Urinary bladder (tissue), 4 donors: ENCODE data around the gene TSNAXIP1. TPM values are rescaled to one million over a fixed set of nuclear protein-coding genes. Genes with fewer than 3 reads are reported as not detected.

Source experiments
- DNase-seq: peaks from one replicate; pipeline ENCODE4 v3.0.0-alpha.2; 2015; ENCODE audit errors: extremely low spot score
- H3K27ac ChIP-seq: one replicate; pipeline ENCODE4 v1.5.1; 2013; ENCODE audit warnings: low read depth, mild to moderate bottlenecking, moderate library complexity
- H3K36me3 ChIP-seq: one replicate; pipeline ENCODE4 v1.6.1; 2013; ENCODE audit warnings: mild to moderate bottlenecking, moderate library complexity; ENCODE audit not compliant: insufficient read depth
- H3K4me1 ChIP-seq: one replicate; pipeline ENCODE4 v1.6.1; 2013; ENCODE audit warnings: mild to moderate bottlenecking, moderate library complexity; ENCODE audit not compliant: insufficient read depth
- H3K4me3 ChIP-seq: one replicate; pipeline ENCODE4 v1.5.1; 2013; ENCODE audit warnings: low read depth, low read length
- WGBS: extraction: QIAGEN DNeasy Blood & Tissue Kit; methylation state at CpG from one replicate; pipeline ENCODE4 v1.1.7; 2013; 5-methylcytosine and 5-hydroxymethylcytosine counted together
- polyA plus RNA-seq: library from polyadenylated mRNA; stranded (reverse); fragments of 200-250 nt; gene quantifications from one replicate; pipeline ENCODE4 v1.2.3, GENCODE V29; 2013
- total RNA-seq: library from RNA; depleted of rRNA; stranded (reverse); fragments of >200 nt; gene quantifications from one replicate; pipeline ENCODE4 v1.2.3, GENCODE V29; 2014
- donor health status: healthy with polysubstance abuse.
- donor health status: healthy.

The TSNAXIP1 gene
- total and polyA plus RNA-seq, 2 donors: 1.2 to 2.0 TPM

GRCh38 chr16:67801241-67801640 is 5.4 kb upstream of the TSNAXIP1 start:
- H3K36me3 ChIP-seq: no peaks in the 10 kb centered on the region
- no peak overlapping the region for H3K27ac ChIP-seq
- 93% methylated on average over 1 of the region's 1 CpG for WGBS
- DNase-seq: no peak
- no peak overlapping the region for H3K4me3 ChIP-seq
- no peaks in the 10 kb centered on the region for H3K4me1 ChIP-seq

DNA sequence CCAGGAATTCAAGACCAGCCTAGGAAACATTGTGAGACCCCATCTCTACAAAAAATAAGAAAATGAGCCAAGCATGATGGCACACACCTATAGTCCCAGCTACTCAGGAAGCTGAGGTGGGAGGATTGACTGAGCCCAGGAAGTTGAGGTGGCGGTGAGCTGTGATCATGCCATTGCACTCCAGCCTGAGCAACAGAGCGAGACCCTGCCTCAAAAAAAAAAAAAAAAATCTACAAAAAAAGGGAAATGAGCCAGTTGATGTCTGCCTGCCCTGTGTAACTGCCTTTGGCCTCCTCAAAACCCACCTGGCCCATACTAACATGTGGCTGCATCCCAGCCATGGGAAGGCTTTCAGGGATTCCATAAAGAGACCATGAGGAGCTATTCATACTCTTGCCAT is 4.8 kb upstream of the TSNAXIP1 start:
- H3K36me3 ChIP-seq: no peaks in the 10 kb centered on the region
- H3K4me1 ChIP-seq: no peaks in the 10 kb centered on the region
- no peak for DNase-seq
- WGBS: 96% methylated on average over 2 of the region's 2 CpGs
- no peak overlapping the region for H3K4me3 ChIP-seq
- no peak overlapping the region for H3K27ac ChIP-seq

DNA sequence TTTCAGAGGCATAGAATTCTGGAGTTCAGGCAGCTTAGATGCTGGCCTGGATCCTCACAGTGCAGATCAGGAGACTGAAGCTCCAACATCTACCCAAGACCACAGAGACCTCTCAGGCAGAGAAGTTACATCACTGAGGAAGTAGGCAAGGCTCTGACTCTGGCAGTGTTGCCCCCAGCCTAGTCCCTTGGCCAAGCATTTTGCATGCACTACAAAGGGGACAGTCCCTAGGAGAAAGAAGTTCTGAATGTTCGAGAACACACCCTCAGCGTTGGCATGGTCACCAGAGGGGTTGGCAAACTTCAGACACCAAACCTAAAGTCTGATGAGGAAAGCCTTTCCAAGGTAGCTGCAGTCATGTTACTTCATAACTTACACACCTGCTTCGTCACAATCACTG is 2.8 kb upstream of the TSNAXIP1 start:
- 90% methylated on average over 3 of the region's 3 CpGs for WGBS
- H3K4me3 ChIP-seq: no peak overlapping the region
- DNase-seq: no peak
- H3K27ac ChIP-seq: no peak overlapping the region
- H3K36me3 ChIP-seq: no peaks in the 10 kb centered on the region
- no peaks in the 10 kb centered on the region for H3K4me1 ChIP-seq

GRCh38 chr16:67804853-67805542 is 1.7 kb upstream of the TSNAXIP1 start:
- H3K4me1 ChIP-seq: no peaks in the 10 kb centered on the region
- 81% methylated on average over 4 of the region's 4 CpGs for WGBS
- H3K27ac ChIP-seq: no peak overlapping the region

GRCh38 chr16:67805718-67806427 is 816 bp upstream of the TSNAXIP1 start:
- peak overlapping the region; percentile 70 for H3K27ac ChIP-seq
- whole genome bisulfite sequencing: under 1% methylated on average over 26 of the region's 26 CpGs
- H3K4me1 ChIP-seq: no peaks in the 10 kb centered on the region
- no peaks in the 10 kb centered on the region for H3K36me3 ChIP-seq
- no peak for DNase-seq
- H3K4me3 ChIP-seq: peak overlapping the region; percentile 91

More at GRCh38 chr16:67804853-67805542, 1.7 kb upstream of the TSNAXIP1 start:
- H3K36me3 ChIP-seq: no peaks in the 10 kb centered on the region
- peak overlapping the region; percentile 91 for H3K4me3 ChIP-seq
- DNase-seq: no peak

DNA sequence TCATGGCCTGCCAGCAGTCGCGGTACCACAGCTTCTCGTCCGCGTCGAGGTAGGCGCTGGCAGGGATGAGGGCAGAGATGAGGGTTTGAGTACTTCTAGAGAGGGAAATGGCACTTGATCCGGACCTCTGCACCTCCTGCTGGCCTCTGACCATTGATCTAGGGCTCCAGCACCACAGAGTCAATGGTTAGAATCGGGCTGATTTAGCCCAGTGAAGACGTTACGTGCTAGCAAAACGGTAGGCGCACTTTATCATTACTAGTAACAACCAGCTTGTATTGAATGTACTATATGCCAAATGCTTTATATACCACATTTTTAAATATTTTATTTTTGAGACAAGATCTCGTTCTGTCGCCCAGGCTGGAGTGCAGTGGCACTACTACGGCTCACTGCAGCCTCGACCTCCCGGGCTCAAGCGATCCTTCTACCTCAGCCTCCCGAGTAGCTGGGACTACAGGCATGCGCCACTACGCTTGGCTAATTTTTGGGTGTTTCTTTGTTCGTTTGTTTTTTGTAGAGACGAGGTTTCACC is 526 bp downstream of the TSNAXIP1 start:
- H3K4me1 ChIP-seq: no peaks in the 10 kb centered on the region
- peak overlapping the region; percentile 55 for H3K4me3 ChIP-seq
- H3K27ac ChIP-seq: no peak overlapping the region
- 28% methylated on average over 24 of the region's 24 CpGs for WGBS
- H3K36me3 ChIP-seq: no peaks in the 10 kb centered on the region
- peak; percentile 5 for DNase-seq

- Histone ChIP-seq H3K36me3 (no peaks in the 10 kb centered on the region), H3K4me1 (no peaks in the 10 kb centered on the region), H3K27ac (no peak overlapping the region), H3K4me3 (no peak overlapping the region)
- DNase-seq: no peak
- 96% methylated on average over 1 of the region's 1 CpG for WGBS
These were observed 5.2 kb downstream of the TSNAXIP1 start for GRCh38 chr16:67811899-67812298.

DNA sequence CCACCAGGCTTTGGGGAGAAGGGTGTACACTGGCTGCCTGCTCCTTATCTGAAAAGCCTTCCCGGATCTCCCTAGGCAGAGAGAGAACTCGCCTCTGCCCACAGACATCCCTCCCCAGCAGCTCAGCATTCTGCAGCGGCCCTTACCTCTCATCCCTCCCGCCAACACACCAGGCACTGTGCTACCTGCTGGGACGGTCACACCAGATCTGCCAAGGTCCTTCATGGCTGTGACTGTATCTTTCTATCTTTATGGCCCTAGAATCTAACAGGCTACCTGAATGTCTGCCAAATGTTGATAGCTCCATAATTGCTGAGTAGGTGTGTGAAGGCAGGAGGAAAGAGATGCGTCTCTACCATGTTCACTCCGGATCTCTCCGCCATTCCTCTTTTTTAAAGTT is 7.9 kb downstream of the TSNAXIP1 start:
- 85% methylated on average over 8 of the region's 8 CpGs for WGBS
- Histone ChIP-seq H3K4me3 (no peak overlapping the region), H3K4me1 (no peaks in the 10 kb centered on the region), H3K27ac (no peak overlapping the region), H3K36me3 (no peaks in the 10 kb centered on the region)
- DNase-seq: no peak

DNA sequence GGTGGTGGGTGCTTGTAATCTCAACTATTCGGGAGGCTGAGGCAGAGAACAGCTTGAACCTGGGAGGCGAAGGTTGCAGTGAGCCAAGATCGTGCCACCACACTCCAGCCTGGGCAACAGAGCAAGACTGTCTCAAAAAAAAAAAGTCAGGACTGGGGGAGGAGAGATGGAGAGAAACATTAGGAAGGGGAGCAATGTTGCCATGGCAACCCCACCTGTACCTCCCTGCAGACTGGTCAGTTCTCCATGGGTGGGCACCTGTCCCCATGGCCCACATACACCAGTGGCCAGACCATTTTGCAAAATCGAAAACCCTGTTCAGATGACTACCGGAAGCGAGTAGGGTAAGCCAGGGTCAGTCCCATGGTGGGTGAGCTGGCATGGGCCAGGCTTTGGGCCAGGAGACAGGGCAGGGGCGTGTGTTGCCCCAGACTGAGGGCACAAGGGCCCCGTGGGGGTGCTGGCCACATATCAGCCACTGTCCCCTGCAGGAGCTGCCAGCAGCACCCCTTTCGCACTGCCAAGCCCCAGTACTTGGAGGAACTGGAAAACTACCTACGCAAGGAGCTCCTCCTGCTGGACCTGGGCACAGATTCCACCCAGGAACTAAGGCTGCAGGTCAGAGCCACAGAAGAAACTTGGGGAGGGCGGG is 14.0 kb downstream of the TSNAXIP1 start:
- WGBS: 92% methylated on average over 11 of the region's 11 CpGs
- no peak for DNase-seq
- Histone ChIP-seq H3K27ac (no peak overlapping the region), H3K36me3 (no peaks in the 10 kb centered on the region), H3K4me1 (no peaks in the 10 kb centered on the region), H3K4me3 (no peak overlapping the region)

- no peaks in the 10 kb centered on the region for H3K4me1 ChIP-seq
- 90% methylated on average over 2 of the region's 2 CpGs for WGBS
- no peak overlapping the region for H3K27ac ChIP-seq
- H3K4me3 ChIP-seq: no peak overlapping the region
- DNase-seq: no peak
- H3K36me3 ChIP-seq: no peaks in the 10 kb centered on the region
These were observed 15.8 kb downstream of the TSNAXIP1 start for GRCh38 chr16:67822511-67822910.

GRCh38 chr16:67825119-67825518 is 18.4 kb downstream of the TSNAXIP1 start:
- Histone ChIP-seq H3K27ac (no peak overlapping the region), H3K4me1 (no peaks in the 10 kb centered on the region), H3K36me3 (peaks cover 3% of the 10 kb centered on the region), H3K4me3 (no peak overlapping the region)
- 80% methylated on average over 8 of the region's 8 CpGs for WGBS
- no peak for DNase-seq

DNA sequence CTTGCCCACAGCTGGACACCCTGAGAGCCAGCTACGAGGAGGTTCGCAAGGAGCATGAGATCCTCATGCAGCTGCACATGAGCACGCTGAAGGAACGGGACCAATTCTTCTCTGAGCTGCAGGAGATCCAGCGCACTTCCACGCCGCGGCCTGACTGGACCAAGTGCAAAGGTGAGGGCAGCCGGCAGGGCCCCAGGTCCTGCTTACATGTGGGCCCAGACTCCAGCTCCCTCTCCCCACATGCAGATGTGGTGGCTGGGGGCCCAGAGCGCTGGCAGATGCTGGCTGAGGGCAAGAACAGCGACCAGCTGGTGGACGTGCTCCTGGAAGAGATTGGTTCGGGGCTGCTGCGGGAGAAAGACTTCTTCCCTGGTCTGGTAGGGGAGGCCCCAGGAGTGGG is 19.2 kb downstream of the TSNAXIP1 start:
- no peak for DNase-seq
- Histone ChIP-seq H3K4me3 (no peak overlapping the region), H3K27ac (no peak overlapping the region), H3K36me3 (peaks cover 3% of the 10 kb centered on the region), H3K4me1 (no peaks in the 10 kb centered on the region)
- WGBS: 90% methylated on average over 14 of the region's 14 CpGs

DNA sequence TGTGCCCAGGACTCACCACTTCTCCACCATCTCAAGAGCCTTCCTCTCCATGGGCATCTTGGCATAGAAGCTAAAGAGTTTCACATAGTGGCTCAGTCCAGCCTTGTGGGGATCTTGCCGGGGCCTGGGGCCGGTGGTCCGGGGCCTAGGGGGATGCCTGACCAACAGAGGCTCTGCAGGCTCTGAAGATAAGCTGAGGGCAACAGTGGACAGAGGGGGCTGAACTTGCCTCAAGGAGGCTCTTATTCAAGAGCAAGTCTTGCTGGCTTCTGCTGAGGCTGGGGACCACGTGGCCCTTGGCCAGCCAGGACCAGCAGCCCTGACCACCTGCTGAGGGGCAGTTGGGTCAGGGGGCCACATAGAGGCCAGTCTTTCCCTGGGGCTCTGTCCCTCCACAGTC is 22.0 kb downstream of the TSNAXIP1 start:
- Histone ChIP-seq H3K4me1 (no peaks in the 10 kb centered on the region), H3K4me3 (no peak overlapping the region), H3K27ac (no peak overlapping the region), H3K36me3 (peaks cover 3% of the 10 kb centered on the region)
- no peak for DNase-seq
- 94% methylated on average over 4 of the region's 4 CpGs for whole genome bisulfite sequencing

- H3K27ac ChIP-seq: no peak overlapping the region
- 0% methylated on average over 3 of the region's 3 CpGs for WGBS
- H3K4me1 ChIP-seq: no peaks in the 10 kb centered on the region
- H3K36me3 ChIP-seq: peaks cover 3% of the 10 kb centered on the region
- peak overlapping the region; percentile 69 for H3K4me3 ChIP-seq
- DNase-seq: no peak
These were observed 26.3 kb downstream of the TSNAXIP1 start for GRCh38 chr16:67833030-67833414.
